Erythroblast (primary cell): ENCODE data around the gene PTPN2.

ENCODE experiments used
- GATA1 ChIP-seq: IDR thresholded peaks from 2 replicates; pipeline ENCODE4 v1.6.1; 2011; ENCODE audit warnings: low read depth, mild to moderate bottlenecking, control low read depth, low read length, moderate library complexity
- POLR2A ChIP-seq: IDR thresholded peaks from 2 replicates; pipeline ENCODE4 v1.6.1; 2011; ENCODE audit warnings: mild to moderate bottlenecking, low read length

GRCh38 chr18:12883684-12884405 lies at the start of gene PTPN2:
- TF ChIP-seq POLR2A (peak; percentile 96), GATA1 (no peak)
